Measurements from ENCODE around the gene IFNL3. TPM values are rescaled to one million over a fixed set of nuclear protein-coding genes. Genes with fewer than 3 reads are reported as not detected.
A peak's percentile ranks its signal among the peaks of the same experiment; 100 is the strongest.

The IFNL3 gene
- polyA plus RNA-seq, 1 donor (not counting 4 experiments of a cell fraction or from before 2014, with no cell fraction given) = not detected

DNA sequence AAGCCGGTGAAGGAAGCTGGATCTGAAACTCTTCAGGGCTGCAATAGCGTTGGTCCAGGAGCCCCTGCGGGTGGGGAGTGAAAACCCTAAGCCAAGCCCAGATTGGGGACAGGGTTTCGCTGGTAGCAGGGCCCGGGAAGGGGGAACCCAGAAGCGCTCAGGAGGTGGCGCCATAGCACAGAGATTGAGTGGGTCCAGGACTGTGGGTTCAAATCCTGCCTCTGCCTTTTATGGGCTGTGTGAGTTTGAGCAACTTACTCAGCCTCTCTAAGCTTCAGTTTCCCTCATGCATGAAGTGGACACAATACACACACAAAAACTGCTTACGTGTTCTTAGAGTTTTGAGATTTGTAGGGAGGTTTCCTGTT is 32.4 kb downstream of the IFNL3 start:
- no peak overlapping the region for H3K9ac ChIP-seq (ENCODE audit: control insufficient read depth, extremely low read depth, insufficient read depth, low read length)
- TF ChIP-seq, protein P1, sequence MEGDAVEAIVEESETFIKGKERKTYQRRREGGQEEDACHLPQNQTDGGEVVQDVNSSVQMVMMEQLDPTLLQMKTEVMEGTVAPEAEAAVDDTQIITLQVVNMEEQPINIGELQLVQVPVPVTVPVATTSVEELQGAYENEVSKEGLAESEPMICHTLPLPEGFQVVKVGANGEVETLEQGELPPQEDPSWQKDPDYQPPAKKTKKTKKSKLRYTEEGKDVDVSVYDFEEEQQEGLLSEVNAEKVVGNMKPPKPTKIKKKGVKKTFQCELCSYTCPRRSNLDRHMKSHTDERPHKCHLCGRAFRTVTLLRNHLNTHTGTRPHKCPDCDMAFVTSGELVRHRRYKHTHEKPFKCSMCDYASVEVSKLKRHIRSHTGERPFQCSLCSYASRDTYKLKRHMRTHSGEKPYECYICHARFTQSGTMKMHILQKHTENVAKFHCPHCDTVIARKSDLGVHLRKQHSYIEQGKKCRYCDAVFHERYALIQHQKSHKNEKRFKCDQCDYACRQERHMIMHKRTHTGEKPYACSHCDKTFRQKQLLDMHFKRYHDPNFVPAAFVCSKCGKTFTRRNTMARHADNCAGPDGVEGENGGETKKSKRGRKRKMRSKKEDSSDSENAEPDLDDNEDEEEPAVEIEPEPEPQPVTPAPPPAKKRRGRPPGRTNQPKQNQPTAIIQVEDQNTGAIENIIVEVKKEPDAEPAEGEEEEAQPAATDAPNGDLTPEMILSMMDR (optimal IDR thresholded peaks at IDR 0.05 in 1 of 3, IDR thresholded peaks at IDR 0.05 in 1 of 3, conservative IDR thresholded peaks at IDR 0.05 in 1 of 3; ENCODE audit: extremely low read depth in 1 of 3, insufficient read depth in 2 of 3, low read length in 3 of 3) = peak; percentile 35 to 61 (median 55)
- TF ChIP-seq EZH2 (IDR thresholded peaks at IDR 0.05; ENCODE audit: low read length) = no peak
- FAIRE-seq = no peak
- no peaks in the 10 kb centered on the region for H3K4me1 ChIP-seq (ENCODE audit: control insufficient read depth, extremely low read depth, insufficient read depth, low read length)
- H3K36me3 ChIP-seq (ENCODE audit: control insufficient read depth in 2 of 2, extremely low read depth in 1 of 2, insufficient read depth in 2 of 2, low read length in 2 of 2) = no peaks in the 10 kb centered on the region
- H3K79me2 ChIP-seq (ENCODE audit: control insufficient read depth, insufficient read depth, low read length) = no peaks in the 10 kb centered on the region
- no peak overlapping the region for H3K4me3 ChIP-seq (ENCODE audit: control insufficient read depth in 2 of 3, extremely low read depth in 1 of 3, insufficient read depth in 2 of 3, low read depth in 1 of 3, low read length in 3 of 3)
- dilution Hi-C loops (cut with MboI; ENCODE audit: extremely low pct_ligation_motif_present, low sequenced_read_pairs) = no loop called here
- no peak overlapping the region for H3K4me2 ChIP-seq (ENCODE audit: control insufficient read depth, extremely low read depth, insufficient read depth, low read depth, low read length)
- H3K27me3 ChIP-seq (ENCODE audit: control insufficient read depth, extremely low read depth, insufficient read depth, low read length) = no peaks in the 10 kb centered on the region
- DNase-seq (ENCODE audit: low read depth, low spot score) = no peak
- H3K27ac ChIP-seq (ENCODE audit: control insufficient read depth, insufficient read depth, low read length) = no peak overlapping the region
- H3K9me3 ChIP-seq (ENCODE audit: control insufficient read depth, low read depth, low read length) = no peaks in the 10 kb centered on the region
- H3K9me1 ChIP-seq (ENCODE audit: control insufficient read depth, extremely low read depth, insufficient read depth, low read length) = no peaks in the 10 kb centered on the region
- no peaks in the 10 kb centered on the region for H4K20me1 ChIP-seq (ENCODE audit: control insufficient read depth, extremely low read depth, insufficient read depth, low read length)
- no peak overlapping the region for H2AFZ ChIP-seq (ENCODE audit: control insufficient read depth, low read length)

DNA sequence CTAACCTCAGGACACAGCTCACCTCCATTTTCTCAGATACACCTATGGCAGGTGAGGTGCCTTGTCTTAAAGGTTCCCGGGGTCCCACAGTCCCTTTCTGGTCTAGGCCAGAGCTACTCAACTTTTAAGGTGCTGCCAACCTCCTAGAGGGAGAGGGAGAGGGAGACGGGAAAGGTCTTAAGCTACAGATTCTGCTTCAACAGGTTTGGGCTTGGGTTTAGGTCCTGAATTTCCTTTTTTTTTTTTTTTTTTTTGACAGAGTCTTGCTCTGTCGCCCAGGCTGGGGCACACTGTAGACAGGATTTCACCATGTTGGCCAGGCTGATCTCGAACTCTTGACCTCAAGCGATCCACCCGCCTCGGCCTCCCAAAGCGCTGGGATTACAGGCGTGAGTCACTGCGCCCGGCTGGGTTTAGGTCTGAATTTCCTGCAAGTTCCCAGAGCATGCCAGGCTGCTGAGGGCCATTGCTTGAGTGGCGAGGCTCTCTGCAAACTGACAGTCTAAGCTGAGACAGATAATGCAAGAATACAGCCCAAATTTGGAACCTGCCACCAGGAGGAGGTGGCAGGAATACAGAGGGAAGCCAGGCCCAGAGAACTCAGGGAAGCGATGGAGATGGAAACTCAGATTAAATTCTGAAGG is 33.0 kb downstream of the IFNL3 start:
- Histone ChIP-seq H3K9me1 (ENCODE audit: control insufficient read depth, extremely low read depth, insufficient read depth, low read length) (no peaks in the 10 kb centered on the region), H4K20me1 (ENCODE audit: control insufficient read depth, extremely low read depth, insufficient read depth, low read length) (no peaks in the 10 kb centered on the region), H3K9me3 (ENCODE audit: control insufficient read depth, low read depth, low read length) (no peaks in the 10 kb centered on the region), H3K4me3 (ENCODE audit: control insufficient read depth in 2 of 3, extremely low read depth in 1 of 3, insufficient read depth in 2 of 3, low read depth in 1 of 3, low read length in 3 of 3) (no peak overlapping the region), H3K27ac (ENCODE audit: control insufficient read depth, insufficient read depth, low read length) (no peak overlapping the region), H3K9ac (ENCODE audit: control insufficient read depth, extremely low read depth, insufficient read depth, low read length) (no peak overlapping the region), H3K4me1 (ENCODE audit: control insufficient read depth, extremely low read depth, insufficient read depth, low read length) (no peaks in the 10 kb centered on the region), H3K4me2 (ENCODE audit: control insufficient read depth, extremely low read depth, insufficient read depth, low read depth, low read length) (no peak overlapping the region), H3K36me3 (ENCODE audit: control insufficient read depth in 2 of 2, extremely low read depth in 1 of 2, insufficient read depth in 2 of 2, low read length in 2 of 2) (no peaks in the 10 kb centered on the region), H3K27me3 (ENCODE audit: control insufficient read depth, extremely low read depth, insufficient read depth, low read length) (no peaks in the 10 kb centered on the region), H3K79me2 (ENCODE audit: control insufficient read depth, insufficient read depth, low read length) (no peaks in the 10 kb centered on the region), H2AFZ (ENCODE audit: control insufficient read depth, low read length) (no peak overlapping the region)
- TF ChIP-seq, protein P1 (optimal IDR thresholded peaks at IDR 0.05 in 1 of 3, IDR thresholded peaks at IDR 0.05 in 1 of 3, conservative IDR thresholded peaks at IDR 0.05 in 1 of 3; ENCODE audit: extremely low read depth in 1 of 3, insufficient read depth in 2 of 3, low read length in 3 of 3) = no peak
- TF ChIP-seq EZH2 (IDR thresholded peaks at IDR 0.05; ENCODE audit: low read length) = no peak
- no peak for FAIRE-seq
- no peak for DNase-seq (ENCODE audit: low read depth, low spot score)
- dilution Hi-C loops (cut with MboI; ENCODE audit: extremely low pct_ligation_motif_present, low sequenced_read_pairs) = no loop called here

Data from keratinocyte (primary cell).